Suppressor macrophage (primary cell): Measurements from ENCODE around the gene ZNF474.

Experiments used
- DNase-seq, 4 experiments: peaks; one replicate each; pipeline ENCODE4 v3.0.0-alpha.2; 2020 to 2022

ZNF474 gene

GRCh38 chr5:122154910-122155309 lies 25.6 kb downstream of the ZNF474 start:
- DNase-seq: no peak

DNA sequence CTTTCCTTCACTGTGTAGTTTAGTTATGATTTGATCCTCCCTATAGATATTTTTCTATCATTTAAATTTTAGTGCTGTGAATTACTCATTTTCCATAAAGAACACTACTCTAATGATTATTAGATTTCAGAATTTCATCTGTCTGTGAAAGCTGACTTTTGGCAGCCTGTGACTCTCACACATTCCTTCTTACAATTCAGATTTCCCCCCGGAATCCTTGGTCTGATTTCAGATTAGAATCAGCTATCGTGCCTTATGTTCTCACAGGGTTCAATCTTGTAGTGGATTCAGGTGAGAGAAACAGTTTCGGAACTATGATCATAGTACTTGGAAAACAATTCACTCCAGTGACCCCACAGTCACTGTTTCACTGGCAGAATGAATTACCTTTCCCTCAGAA lies 26.2 kb downstream of the ZNF474 start:
- DNase-seq: no peak

DNA sequence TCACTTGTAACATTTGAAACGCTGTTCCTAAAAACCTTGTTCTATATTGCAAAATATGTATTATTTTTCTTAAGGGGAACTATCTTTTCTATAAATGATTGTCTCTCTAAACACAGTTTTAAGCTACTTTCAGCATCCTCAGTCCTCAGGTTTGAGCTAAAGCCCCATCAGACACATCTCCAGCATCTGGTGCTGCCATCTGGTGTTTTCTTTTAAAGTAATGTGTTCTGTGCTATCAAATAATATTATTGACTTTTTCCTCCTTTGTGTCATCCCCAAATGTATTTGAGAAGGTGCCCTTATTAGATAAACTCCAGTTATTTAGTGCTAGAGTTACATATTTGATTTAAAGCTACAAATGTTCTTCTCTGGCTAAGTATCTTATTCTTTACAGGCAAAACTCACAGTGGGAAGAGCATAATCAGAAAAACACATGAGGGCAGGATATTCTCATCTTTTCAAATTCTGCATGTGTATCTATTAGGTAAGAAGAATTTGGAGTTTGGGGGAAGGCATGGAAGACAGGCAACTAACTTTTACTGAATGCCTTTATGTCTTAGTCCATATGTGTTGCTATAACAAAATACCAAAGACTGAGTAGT lies 27.5 kb downstream of the ZNF474 start:
- DNase-seq: peak in 1 of 4 experiments; percentile 6

GRCh38 chr5:122162100-122162638 lies 32.8 kb downstream of the ZNF474 start:
- no peak for DNase-seq

DNA sequence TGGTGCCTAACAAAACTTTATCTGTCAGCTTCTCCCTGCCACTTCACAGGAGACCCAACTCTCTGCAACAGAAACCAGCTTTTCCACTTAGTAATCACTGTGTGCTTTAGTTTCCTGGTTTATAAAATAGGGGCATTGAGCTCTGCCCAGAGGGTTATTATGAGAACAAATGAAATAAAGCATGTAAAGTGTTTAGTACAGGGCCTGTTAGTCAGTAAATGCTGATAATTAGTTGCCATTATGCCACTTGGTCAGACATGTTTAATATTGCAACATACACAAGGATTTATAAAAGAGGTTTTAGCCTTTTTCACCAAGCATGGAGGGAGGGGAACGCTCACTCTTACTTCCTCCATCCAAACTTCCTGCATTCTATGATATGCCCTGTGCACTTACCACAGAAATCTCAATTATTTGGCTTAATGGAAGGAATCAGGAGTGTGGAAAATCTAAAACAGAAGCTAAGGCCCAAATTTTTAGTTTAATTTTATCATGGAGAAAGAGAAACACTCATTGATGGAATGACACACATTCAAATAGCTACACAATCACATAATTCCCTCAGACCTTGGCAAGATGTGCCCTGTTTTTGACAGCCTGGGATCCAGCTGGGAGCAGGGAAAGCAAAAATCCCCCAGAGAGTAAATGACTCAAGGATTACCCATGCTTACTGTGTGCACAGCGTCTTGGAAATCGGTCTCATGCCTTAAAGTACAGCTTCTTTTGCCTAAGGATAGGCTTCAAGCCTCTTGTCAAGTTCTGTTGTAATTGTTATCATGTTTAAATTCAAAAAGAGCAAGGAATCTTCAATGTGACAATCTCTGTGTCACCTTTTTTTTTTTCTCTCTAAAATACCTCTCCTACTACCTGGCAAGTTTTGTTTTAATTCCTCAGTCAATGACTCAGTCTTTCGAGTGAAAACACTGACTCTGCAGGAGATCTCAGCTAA lies 34.0 kb downstream of the ZNF474 start:
- peak in 1 of 4 experiments; percentile 8 for DNase-seq

DNA sequence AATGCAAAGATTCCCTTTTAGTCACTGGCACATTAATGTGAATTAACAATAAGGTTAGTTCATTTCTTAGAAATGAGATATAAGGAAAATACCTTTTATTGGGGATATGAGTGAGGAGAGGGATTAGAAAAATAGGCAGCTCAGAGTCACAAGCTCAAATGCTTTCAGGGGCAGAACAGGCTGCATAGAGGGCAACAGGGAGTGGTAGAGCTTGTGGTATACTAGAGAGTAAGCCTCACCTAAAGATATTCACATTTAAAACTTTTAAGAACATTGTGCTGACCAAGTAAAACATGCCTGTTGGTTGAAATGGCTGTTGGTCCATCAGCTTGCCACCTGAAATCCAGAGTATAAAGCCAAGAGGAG lies 34.7 kb downstream of the ZNF474 start:
- no peak for DNase-seq

GRCh38 chr5:122164831-122165558 lies 35.6 kb downstream of the ZNF474 start:
- DNase-seq: no peak

GRCh38 chr5:122165559-122166078 lies 36.3 kb downstream of the ZNF474 start:
- DNase-seq: no peak

DNA sequence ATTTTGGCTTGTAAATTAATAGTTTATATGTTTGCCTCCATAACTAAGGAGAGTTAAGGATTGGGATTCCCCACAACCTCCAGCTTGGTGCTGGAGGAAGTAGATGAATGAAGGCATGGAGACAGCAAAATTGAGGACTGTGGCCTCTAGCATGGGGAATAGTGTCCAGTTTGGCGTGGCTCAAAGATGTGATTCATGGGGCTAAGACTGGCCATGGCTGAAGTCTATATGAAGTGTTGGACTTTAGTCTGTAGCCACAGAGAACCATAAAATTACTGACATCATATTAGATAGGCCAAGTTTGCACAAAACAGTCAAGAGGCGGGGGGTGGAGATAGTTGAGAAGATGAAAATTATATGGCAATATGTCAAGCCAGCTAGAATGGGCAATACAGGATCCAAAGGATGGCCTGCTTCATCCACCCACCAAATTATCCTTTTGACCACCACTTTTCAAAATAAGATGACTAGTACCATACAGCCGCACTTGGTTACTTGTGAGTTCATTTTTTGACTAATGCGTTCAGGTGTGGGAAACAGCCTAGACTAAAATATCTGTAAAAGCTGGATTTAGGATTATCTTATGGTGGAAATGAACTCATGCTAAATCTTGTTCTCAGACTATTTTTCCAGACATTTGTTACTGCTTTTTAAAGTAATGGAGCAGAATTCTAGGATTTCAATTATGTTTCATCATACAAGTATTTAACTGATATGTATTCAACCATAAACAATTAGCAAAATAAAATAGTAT lies 40.2 kb downstream of the ZNF474 start:
- DNase-seq: no peak

DNA sequence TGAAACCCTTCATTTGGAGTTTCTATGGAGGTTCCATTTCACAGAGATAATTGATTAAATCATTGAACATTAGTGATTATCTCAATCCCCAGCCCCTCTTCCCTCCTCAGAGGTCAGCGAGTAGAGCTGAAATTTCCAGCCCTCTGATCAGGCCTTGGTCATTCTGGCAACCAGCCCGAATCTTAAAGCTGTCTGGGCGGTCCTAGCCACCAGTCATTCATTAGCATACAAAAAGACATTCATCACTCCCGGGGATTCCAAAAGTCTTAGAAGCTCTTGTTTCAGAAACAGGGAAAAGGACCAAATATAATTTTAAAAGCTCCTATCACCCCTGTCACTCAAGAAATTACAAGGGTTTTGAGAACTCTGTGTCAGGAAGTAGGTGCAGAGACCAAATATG lies 41.3 kb downstream of the ZNF474 start:
- no peak for DNase-seq

- DNase-seq: no peak
These were observed 42.9 kb downstream of the ZNF474 start for GRCh38 chr5:122172207-122172606.

GRCh38 chr5:122173474-122174415 lies 44.4 kb downstream of the ZNF474 start:
- DNase-seq: no peak

DNA sequence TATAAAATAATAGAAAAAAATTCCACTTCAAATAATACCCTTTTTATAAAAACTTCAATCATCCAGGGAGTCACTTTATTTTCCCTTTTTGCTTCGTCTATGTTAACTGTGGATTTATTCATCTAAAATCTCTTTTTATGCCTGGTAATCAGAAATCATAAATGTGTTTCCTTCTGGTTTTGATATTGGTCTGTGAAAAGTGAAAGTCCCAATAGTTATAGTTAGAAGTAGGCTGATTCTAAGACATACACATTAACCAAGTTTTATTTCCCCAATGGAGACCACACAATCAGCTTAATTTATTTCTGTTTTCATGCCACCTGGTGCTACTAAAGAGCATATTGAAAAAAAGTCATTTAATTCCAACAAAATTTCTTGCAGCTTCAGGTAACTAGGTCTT lies 45.7 kb downstream of the ZNF474 start:
- DNase-seq: no peak

DNA sequence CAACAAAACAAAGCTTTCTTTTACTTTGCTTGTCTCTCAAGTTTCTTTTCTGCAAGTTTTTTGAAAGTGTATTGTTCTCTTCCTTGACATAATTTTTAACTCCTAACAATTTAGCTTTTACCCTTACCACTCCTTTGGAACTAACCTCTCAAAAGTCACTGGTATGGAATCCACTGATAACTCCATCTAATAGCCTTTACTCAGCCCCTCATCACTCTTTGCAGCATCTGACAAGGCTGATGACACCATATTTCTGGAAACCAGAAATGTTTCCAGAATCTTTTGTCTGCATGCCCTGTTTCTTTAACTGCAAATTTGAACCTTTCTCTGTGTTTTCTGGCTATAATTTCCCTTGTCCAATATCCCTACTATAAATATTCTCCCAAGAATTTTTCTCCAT lies 46.5 kb downstream of the ZNF474 start:
- no peak for DNase-seq

DNA sequence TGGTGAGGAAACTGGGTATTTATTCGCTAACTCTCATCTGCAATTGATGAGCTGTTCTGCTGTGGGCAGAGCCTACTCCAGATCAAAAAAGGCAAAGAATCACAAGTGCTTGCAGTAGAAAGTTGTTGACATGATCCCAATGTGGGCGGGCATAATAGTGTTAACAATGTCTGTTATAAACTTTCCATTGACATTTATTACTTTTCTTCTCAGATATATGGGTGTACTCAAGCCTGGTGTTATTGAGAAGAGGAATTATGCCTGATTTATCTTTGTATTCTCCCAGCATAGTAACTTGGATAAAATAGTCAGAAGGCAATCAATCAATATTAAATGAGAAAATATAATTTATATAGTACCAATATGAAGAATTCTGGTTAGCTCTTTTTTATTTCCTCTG lies 47.8 kb downstream of the ZNF474 start:
- DNase-seq: no peak

GRCh38 chr5:122179701-122180100 lies 50.4 kb downstream of the ZNF474 start:
- DNase-seq: no peak

DNA sequence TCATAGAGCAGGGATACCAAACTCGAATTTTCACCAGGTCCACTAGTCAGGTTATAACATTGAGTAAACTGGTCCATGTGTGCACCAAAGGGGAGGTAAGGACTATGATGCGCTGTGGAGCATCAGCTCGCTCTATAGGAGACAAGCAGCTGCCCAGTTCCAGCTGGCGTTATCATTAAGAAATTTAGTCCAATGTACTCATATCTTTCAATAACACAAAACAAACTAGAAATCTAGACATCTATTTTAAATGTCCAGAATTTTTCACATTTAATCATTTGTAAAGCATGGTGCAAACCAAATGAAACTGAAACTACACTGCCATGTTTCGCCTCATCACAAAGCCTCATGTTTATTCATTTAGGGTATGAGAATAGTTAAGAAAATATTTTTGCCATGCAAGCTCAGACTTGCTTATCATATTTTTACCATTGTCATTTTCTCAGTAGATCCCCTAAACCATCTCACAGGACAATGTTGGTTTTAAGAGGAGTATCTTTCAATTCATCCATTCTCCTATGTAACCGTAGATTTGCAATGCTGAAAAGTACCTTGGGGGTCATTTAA lies 50.9 kb downstream of the ZNF474 start:
- DNase-seq: no peak

DNA sequence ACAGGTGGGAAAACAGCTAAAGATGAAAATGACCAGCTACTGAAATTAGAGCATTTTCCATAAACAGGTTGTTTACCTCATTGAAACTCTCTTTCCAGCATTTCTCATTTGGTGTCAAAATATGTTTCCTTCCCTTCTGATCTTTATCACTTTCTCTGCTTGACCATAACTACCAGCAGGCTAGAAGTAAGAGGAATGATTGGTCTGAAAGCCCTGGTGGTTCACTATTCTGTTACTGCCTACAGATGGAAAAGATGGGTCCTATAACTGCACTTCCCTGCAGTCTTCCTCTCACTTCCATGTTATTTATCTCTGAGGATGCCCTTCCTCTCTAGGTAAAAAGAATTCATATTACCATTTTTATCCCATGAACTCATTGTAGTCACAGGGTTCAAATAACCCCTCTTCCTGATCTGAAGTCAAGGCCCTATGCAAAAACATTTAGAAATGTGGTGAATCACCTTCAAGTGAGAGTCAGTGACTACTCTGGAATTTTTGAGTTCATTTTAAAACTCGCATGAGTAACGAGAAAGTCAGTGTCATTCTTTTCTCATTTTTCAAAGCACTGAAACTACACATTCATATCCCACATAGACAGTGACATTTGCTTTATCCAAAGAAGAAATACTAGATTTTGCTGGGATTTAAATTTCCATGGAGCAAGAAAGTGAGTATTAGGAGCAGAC lies 51.7 kb downstream of the ZNF474 start:
- DNase-seq: no peak

GRCh38 chr5:122181863-122182262 lies 52.5 kb downstream of the ZNF474 start:
- no peak for DNase-seq

GRCh38 chr5:122182491-122182921 lies 53.2 kb downstream of the ZNF474 start:
- DNase-seq: peak; percentile 4 to 19 (median 16)
